Naive thymus-derived CD4-positive, alpha-beta T cell (primary cell): ENCODE data around the gene RAB25. TPM values are rescaled to one million over a fixed set of nuclear protein-coding genes. Genes with fewer than 3 reads are reported as not detected.

Source experiments
- ATAC-seq: fragments of 150-1000 bp; cut with Tn5 transposase; 2 replicates; pipeline ENCODE4 v1.10.0; 2021; ENCODE audit warnings: mild to moderate bottlenecking, moderate library complexity
- CTCF ChIA-PET: fragments of 350-600 bp; sonication (Branson Sonifier 250); formaldehyde crosslinking; loops from one replicate; lab custom pipeline; 2021; ENCODE audit warnings: antibody characterized with exemption; lab: Charles Lee
- POLR2A ChIA-PET: fragments of 350-600 bp; sonication (Branson Sonifier 250); formaldehyde crosslinking; loops from one replicate; lab custom pipeline; 2021; ENCODE audit warnings: antibody characterized with exemption, inconsistent platforms; lab: Charles Lee
- DNase-seq, 9 donors: peaks; one replicate each; pipeline versions ENCODE4 v3.0.0 to v3.0.0-alpha.2; 2020 to 2022; ENCODE audit warnings: mixed read lengths in 1 of 9
- H3K27ac ChIP-seq: one replicate; pipeline ENCODE4 v1.7.0; 2013; ENCODE audit warnings: mild to moderate bottlenecking, low read depth, low read length, moderate library complexity
- H3K27me3 ChIP-seq, 2 donors: one replicate each; pipeline ENCODE4 v1.7.0; 2013; ENCODE audit warnings: low read length in 2 of 2, mild to moderate bottlenecking in 2 of 2, moderate library complexity in 2 of 2; ENCODE audit not compliant: control insufficient read depth in 2 of 2, insufficient read depth in 2 of 2
- H3K36me3 ChIP-seq, 3 experiments: 1 replicate in 2 of 3; 2 replicates in 1 of 3; pipeline ENCODE4 v1.7.0; 2013; ENCODE audit warnings: low read length in 3 of 3, mild to moderate bottlenecking in 3 of 3, moderate library complexity in 1 of 3; ENCODE audit not compliant: insufficient read depth in 3 of 3, control insufficient read depth in 2 of 3
- H3K4me1 ChIP-seq, 2 donors: one replicate each; pipeline ENCODE4 v1.7.0; 2013; ENCODE audit warnings: low read length in 2 of 2, mild to moderate bottlenecking in 2 of 2, moderate library complexity in 1 of 2; ENCODE audit not compliant: control insufficient read depth in 2 of 2, insufficient read depth in 2 of 2
- H3K4me3 ChIP-seq: 2 replicates; pipeline ENCODE4 v1.7.0; 2013; ENCODE audit warnings: mild to moderate bottlenecking, low read length
- H3K9me3 ChIP-seq, 3 experiments: 1 replicate in 2 of 3; 2 replicates in 1 of 3; pipeline ENCODE4 v1.7.0; 2013; ENCODE audit warnings: low read length in 3 of 3; ENCODE audit not compliant: control insufficient read depth in 2 of 3
- H3K27ac Mint-ChIP-seq, 9 donors: one replicate each; pipeline ENCODE4 v1.8.0; 2020 to 2022; ENCODE audit warnings: mixed read lengths in 9 of 9, mild to moderate bottlenecking in 8 of 9, moderate library complexity in 5 of 9, inconsistent platforms in 2 of 9
- H3K27me3 Mint-ChIP-seq, 5 donors: one replicate each; pipeline ENCODE4 v1.8.0; 2021 to 2022; ENCODE audit warnings: mixed read lengths in 5 of 5, mild to moderate bottlenecking in 1 of 5
- H3K36me3 Mint-ChIP-seq, 5 donors: one replicate each; pipeline ENCODE4 v1.8.0; 2020 to 2022; ENCODE audit warnings: mixed read lengths in 5 of 5, mild to moderate bottlenecking in 3 of 5, inconsistent platforms in 1 of 5
- H3K4me1 Mint-ChIP-seq, 7 donors: one replicate each; pipeline ENCODE4 v1.8.0; 2020 to 2022; ENCODE audit warnings: mixed read lengths in 7 of 7, mild to moderate bottlenecking in 3 of 7, inconsistent platforms in 1 of 7
- H3K4me3 Mint-ChIP-seq, 10 donors: one replicate each; pipeline ENCODE4 v1.8.0; 2020 to 2022; ENCODE audit warnings: mild to moderate bottlenecking in 10 of 10, mixed read lengths in 10 of 10, moderate library complexity in 6 of 10, inconsistent platforms in 2 of 10
- H3K9me3 Mint-ChIP-seq, 11 donors: one replicate each; pipeline ENCODE4 v1.8.0; 2020 to 2022; ENCODE audit warnings: mixed read lengths in 11 of 11, mild to moderate bottlenecking in 4 of 11, inconsistent platforms in 1 of 11, moderate library complexity in 1 of 11
- intact Hi-C, 2 donors: fragments of 100-400 bp; cut with micrococcal nuclease; formaldehyde crosslinking; loops; one replicate each; pipeline ENCODE4 v1.15.1; 2023
- polyA plus RNA-seq, 2 donors: library from polyadenylated mRNA; unstranded; fragments of 300-500 nt; fragmentation: Illumina TruSeq; gene quantifications; one replicate each; pipeline ENCODE4 v1.2.3, GENCODE V29; 2021
- total RNA-seq, 6 experiments: library from RNA in 5 of 6; stranded (reverse) in 5 of 6; gene quantifications; 1 replicate in 5 of 6; 2 replicates in 1 of 6; pipeline ENCODE4 v1.2.3 and lab custom pipeline; 2021 to 2026

Gene RAB25
- total and polyA plus RNA-seq, 7 experiments from 2014 or later: 1.1 to 2.7 (median 1.8) TPM; not detected in 1

GRCh38 chr1:156082309-156083091 is 21.5 kb downstream of the RAB25 start, which contains the start of gene MEX3A:
TSS of gene MEX3A (minus strand) at chr1:156082465. CDS start at chr1:156081998, 467 bp downstream.
- ATAC-seq (peak; percentile 90), DNase-seq (peak; percentile 35 to 70 (median 52))
- CTCF ChIA-PET: no interaction called here
- H3K9me3 Mint-ChIP-seq: peaks cover 0 to 2% (median 0%) of the 10 kb centered on the region in 11 donors
- peak within 1 kb of the TSS; percentile 73 to 91 (median 85) for H3K4me3 Mint-ChIP-seq
- peak within 1 kb of the TSS; percentile 83 for H3K4me3 ChIP-seq
- peaks cover 3 to 5% of the 10 kb centered on the region in 2 donors for H3K4me1 ChIP-seq
- POLR2A ChIA-PET: interaction anchor here (0.7 kb wide), 1 partner anchor 148 kb away, joined by 3 read pairs; no protein-coding TSS in a partner anchor
- H3K36me3 Mint-ChIP-seq: no peaks in the 10 kb centered on the region
- H3K36me3 ChIP-seq: no peaks in the 10 kb centered on the region
- peak within 1 kb of the TSS in 4 of 9 donors; percentile 8 to 54 (median 31) for H3K27ac Mint-ChIP-seq
- H3K27ac ChIP-seq: peak within 1 kb of the TSS; percentile 15
- intact Hi-C loops: loop anchor here in 1 of 2 donors (1.0 kb wide), 2 partner anchors 28 to 256 kb away; partner anchors contain the start of genes CCT3, LAMTOR2 and TSACC
- peaks cover 26 to 89% (median 29%) of the 10 kb centered on the region in 5 donors for H3K27me3 Mint-ChIP-seq
- H3K27me3 ChIP-seq: peaks cover 3 to 9% of the 10 kb centered on the region in 2 donors
- H3K4me1 Mint-ChIP-seq: peaks cover 0 to 17% (median 6%) of the 10 kb centered on the region in 7 donors
- H3K9me3 ChIP-seq: no peaks in the 10 kb centered on the region

- Mint-ChIP-seq H3K9me3 (no peaks in the 10 kb centered on the region), H3K27me3 (peaks cover 21 to 80% (median 31%) of the 10 kb centered on the region in 5 donors), H3K4me3 (peak overlapping the region; percentile 41 to 91 (median 80)), H3K36me3 (no peaks in the 10 kb centered on the region), H3K4me1 (peaks cover 0 to 14% (median 6%) of the 10 kb centered on the region in 7 donors), H3K27ac (peak overlapping the region in 2 of 9 donors; percentile 8 to 39)
- no peak overlapping the region for H3K4me3 ChIP-seq
- intact Hi-C loops: no loop called here
- DNase-seq: no peak
- H3K27ac ChIP-seq: no peak overlapping the region
- peaks cover 3 to 9% of the 10 kb centered on the region in 2 donors for H3K27me3 ChIP-seq
- H3K36me3 ChIP-seq: no peaks in the 10 kb centered on the region
- H3K4me1 ChIP-seq: peaks cover 3 to 5% of the 10 kb centered on the region in 2 donors
- no peaks in the 10 kb centered on the region for H3K9me3 ChIP-seq
- POLR2A ChIA-PET: interaction anchor here (0.7 kb wide), 1 partner anchor 13 kb away, joined by 4 read pairs; no protein-coding TSS in a partner anchor
- no peak for ATAC-seq
- CTCF ChIA-PET: interaction anchor here (0.5 to 0.7 kb wide), 5 partner anchors 46 to 358 kb away, joined by 3 to 5 read pairs (median 3); no protein-coding TSS in a partner anchor
Measured at GRCh38 chr1:156083800-156084790, 23.1 kb downstream of the RAB25 start.

GRCh38 chr1:156086256-156086662 is 25.3 kb downstream of the RAB25 start:
- no peaks in the 10 kb centered on the region for H3K36me3 Mint-ChIP-seq
- ATAC-seq (no peak), DNase-seq (no peak)
- POLR2A ChIA-PET: no interaction called here
- Histone ChIP-seq H3K9me3 (no peaks in the 10 kb centered on the region), H3K4me1 (peaks cover 3 to 5% of the 10 kb centered on the region in 2 donors), H3K27me3 (peaks cover 3 to 9% of the 10 kb centered on the region in 2 donors), H3K27ac (no peak overlapping the region), H3K4me3 (no peak overlapping the region), H3K36me3 (no peaks in the 10 kb centered on the region)
- CTCF ChIA-PET: interaction anchor here (20.3 kb wide), 1 partner anchor 40 kb away, joined by 340 read pairs; no protein-coding TSS in a partner anchor
- peak overlapping the region in 1 of 10 donors; percentile 29 for H3K4me3 Mint-ChIP-seq
- H3K27ac Mint-ChIP-seq: no peak overlapping the region
- peaks cover 26 to 75% (median 37%) of the 10 kb centered on the region in 5 donors for H3K27me3 Mint-ChIP-seq
- H3K4me1 Mint-ChIP-seq: peaks cover 8 to 18% (median 11%) of the 10 kb centered on the region in 7 donors
- H3K9me3 Mint-ChIP-seq: no peaks in the 10 kb centered on the region
- intact Hi-C loops: no loop called here

GRCh38 chr1:156089704-156090103 is 28.7 kb downstream of the RAB25 start:
- ATAC-seq (no peak), DNase-seq (no peak)
- Mint-ChIP-seq H3K27ac (peak overlapping the region in 1 of 9 donors; percentile 38), H3K4me1 (peaks cover 0 to 8% (median 6%) of the 10 kb centered on the region in 7 donors), H3K4me3 (no peak overlapping the region), H3K36me3 (no peaks in the 10 kb centered on the region), H3K27me3 (peaks cover 14 to 65% (median 28%) of the 10 kb centered on the region in 5 donors), H3K9me3 (no peaks in the 10 kb centered on the region)
- POLR2A ChIA-PET: interaction anchor here (3.7 kb wide), 1 partner anchor 40 kb away, joined by 24 read pairs; no protein-coding TSS in a partner anchor
- H3K27ac ChIP-seq: no peak overlapping the region
- no peaks in the 10 kb centered on the region for H3K4me1 ChIP-seq
- intact Hi-C loops: loop anchor here (1.0 to 5.0 kb wide), 5 partner anchors 17 to 358 kb away; no protein-coding TSS in a partner anchor
- CTCF ChIA-PET: interaction anchor here (0.6 to 20.3 kb wide), 8 partner anchors 9 to 137 kb away, joined by 3 to 340 read pairs (median 4); no protein-coding TSS in a partner anchor
- H3K27me3 ChIP-seq: peaks cover 2 to 7% of the 10 kb centered on the region in 2 donors
- H3K9me3 ChIP-seq: no peaks in the 10 kb centered on the region
- H3K4me3 ChIP-seq: no peak overlapping the region
- no peaks in the 10 kb centered on the region for H3K36me3 ChIP-seq

GRCh38 chr1:156090138-156090839 is 29.3 kb downstream of the RAB25 start:
- ChIA-PET CTCF (interaction anchor here (0.6 to 20.3 kb wide), 11 partner anchors 8 to 247 kb away, joined by 3 to 340 read pairs (median 3); partner anchors contain the start of gene LMNA), POLR2A (interaction anchor here (1.1 to 3.7 kb wide), 2 partner anchors 10 to 39 kb away, joined by 3 to 24 read pairs; no protein-coding TSS in a partner anchor)
- no peaks in the 10 kb centered on the region for H3K36me3 Mint-ChIP-seq
- no peaks in the 10 kb centered on the region for H3K9me3 Mint-ChIP-seq
- intact Hi-C loops: loop anchor here (1.0 to 5.0 kb wide), 5 partner anchors 17 to 357 kb away; no protein-coding TSS in a partner anchor
- H3K4me1 ChIP-seq: no peaks in the 10 kb centered on the region
- no peak overlapping the region for H3K27ac ChIP-seq
- H3K4me3 Mint-ChIP-seq: no peak overlapping the region
- H3K4me1 Mint-ChIP-seq: peaks cover 0 to 10% (median 7%) of the 10 kb centered on the region in 7 donors
- no peaks in the 10 kb centered on the region for H3K36me3 ChIP-seq
- H3K4me3 ChIP-seq: no peak overlapping the region
- H3K9me3 ChIP-seq: no peaks in the 10 kb centered on the region
- peaks cover 8 to 63% (median 24%) of the 10 kb centered on the region in 5 donors for H3K27me3 Mint-ChIP-seq
- H3K27ac Mint-ChIP-seq: peak overlapping the region in 4 of 9 donors; percentile 3 to 70 (median 24)
- ATAC-seq: peak; percentile 55
- no peak for DNase-seq
- peaks cover 0 to 3% of the 10 kb centered on the region in 2 donors for H3K27me3 ChIP-seq
